NCI-H187 treated with DMSO at 0.1 percent for 48 hours (cell line): ENCODE results near the gene LRTM2.

Experiments used
- DNase-seq: peaks from one replicate; lab custom pipeline; 2025; lab: John Stamatoyannopoulos, UW

The LRTM2 gene

GRCh38 chr12:1797991-1798640, 22.2 kb upstream of the LRTM2 start:
- DNase-seq: no peak

DNA sequence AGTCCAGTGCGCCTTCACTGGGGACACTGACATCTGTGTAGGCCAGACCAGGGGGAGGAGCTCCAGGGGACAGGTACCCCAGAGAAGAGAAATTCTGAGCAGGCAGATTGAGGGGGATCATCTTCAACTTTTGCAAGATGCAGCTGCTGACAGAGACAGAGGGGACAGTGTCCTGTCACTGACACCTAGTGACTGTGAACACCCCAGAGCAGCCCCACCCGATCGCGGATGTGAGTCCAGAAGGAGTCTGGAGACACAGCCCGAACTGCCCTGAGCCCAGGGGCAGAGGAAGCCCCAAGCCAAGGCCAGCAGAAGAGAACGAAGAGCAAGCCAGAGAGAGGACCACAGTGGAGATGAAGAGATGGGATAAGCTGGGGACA, 21.7 kb upstream of the LRTM2 start:
- DNase-seq: no peak

DNA sequence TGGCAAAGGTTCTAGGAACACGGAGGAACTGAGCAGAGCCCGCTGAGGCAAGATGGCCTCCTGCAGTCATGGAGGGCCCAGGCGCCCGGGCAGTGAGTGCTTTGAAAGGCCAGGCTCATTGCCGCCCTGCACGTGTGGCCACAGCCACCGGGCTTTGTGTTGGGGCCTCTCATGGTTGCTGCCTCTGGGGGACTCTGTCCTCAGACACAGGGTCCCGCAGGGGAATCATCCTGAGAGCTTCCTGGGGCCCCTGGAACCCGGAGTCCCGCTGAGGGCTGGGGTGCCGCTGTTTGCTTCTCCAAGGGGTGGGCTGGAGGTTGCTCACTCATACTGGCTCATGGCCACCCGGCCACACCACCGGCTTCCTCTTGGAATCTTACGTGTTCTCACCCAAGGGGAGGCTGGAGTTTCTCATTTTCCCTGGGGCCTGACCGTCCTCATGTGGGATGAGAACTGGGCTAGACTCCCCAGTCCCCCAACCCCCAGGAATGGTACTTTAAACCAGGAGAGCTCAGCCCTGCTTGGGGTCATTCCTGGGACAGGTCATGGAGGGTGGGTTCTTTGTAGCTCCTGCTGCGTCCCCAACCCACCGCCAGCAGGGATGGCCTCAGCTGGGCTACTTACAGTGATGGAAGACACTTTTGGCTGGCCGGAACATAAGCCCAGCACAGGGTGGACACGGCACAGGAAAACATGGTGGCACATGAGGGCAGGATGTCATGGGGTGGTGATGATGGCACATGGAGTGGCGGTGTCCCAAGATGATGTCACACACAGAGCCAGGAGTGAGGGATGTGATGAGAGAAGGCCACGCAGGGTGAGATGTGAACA, 21.1 kb upstream of the LRTM2 start:
- no peak for DNase-seq

GRCh38 chr12:1799882-1800400, 20.4 kb upstream of the LRTM2 start:
- no peak for DNase-seq

DNA sequence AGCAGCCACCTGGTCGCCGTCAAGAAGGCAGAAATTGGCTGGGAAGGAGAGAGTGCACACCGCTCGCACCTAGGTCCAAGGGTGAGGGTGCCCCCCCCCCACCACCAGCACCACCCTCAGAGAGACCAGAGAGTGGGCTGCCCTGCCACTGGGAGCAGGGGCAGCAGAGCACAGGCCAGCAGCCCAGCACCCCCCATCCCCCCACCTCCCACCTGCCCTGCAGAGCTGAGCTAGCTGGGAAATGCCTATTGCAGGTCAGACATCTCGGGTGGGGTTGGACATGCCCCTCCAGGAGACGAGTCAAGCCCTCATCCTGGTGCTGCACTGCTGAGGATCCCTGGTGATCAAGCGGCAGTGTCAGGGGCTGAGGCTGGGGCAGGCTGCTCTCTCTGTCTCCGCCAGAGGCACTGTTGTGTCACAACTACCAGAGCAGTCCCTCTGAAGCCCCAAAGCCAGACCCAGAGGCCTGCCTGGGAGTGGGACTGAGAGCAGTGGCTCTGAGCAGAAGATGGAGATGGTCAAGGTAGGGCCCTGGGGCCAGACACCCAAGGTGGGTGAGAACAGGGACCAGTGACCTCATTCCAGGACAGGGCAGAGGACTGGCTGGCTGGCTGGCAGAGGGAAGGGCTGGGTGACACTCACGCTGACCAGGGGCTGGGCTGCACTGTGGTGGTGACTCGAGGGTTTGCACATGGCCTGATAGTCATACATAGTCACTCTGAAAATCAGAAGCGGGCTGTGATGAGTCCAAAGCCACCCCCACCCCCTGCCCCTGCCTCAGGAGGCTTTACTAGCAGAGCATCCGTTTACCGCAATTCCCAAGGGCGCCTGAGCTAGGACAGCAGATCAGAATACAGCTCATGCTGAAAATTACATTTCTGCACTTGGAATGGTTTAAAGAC, 19.7 kb upstream of the LRTM2 start:
- no peak for DNase-seq

DNA sequence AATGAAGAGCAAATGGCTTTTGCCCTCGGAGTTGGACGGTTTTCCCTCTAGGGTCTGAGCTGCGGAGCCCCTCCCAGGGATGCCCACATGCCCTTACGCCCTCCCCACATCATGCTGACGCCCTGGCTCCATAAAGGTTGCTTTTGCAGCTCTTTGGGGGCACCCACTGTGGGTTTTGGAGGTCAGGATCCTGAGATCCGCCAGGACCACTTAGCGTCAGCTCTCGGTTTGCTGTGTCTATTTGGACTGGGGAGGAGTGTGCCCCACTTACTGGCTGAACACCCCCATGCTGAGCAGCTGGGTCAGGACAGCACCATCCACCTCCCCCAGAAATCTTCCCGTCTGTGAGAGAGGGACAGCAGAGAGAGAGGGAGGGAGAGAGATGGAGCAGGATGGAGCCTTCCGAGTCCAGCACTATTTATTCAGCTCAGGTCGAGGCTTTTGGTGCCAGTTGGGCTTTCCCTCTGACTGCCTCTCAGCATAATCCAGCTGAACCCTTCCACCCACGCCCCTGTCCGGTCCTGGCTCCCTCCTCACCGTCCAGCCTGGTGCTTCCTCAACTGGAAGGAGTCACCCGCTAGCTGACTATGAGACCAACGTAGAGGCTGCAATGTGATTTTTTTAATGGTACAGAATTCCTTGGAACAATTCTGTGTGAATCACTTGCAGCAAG, 18.9 kb upstream of the LRTM2 start:
- DNase-seq: no peak

- DNase-seq: no peak
Measured at GRCh38 chr12:1803736-1804135, 16.6 kb upstream of the LRTM2 start.

DNA sequence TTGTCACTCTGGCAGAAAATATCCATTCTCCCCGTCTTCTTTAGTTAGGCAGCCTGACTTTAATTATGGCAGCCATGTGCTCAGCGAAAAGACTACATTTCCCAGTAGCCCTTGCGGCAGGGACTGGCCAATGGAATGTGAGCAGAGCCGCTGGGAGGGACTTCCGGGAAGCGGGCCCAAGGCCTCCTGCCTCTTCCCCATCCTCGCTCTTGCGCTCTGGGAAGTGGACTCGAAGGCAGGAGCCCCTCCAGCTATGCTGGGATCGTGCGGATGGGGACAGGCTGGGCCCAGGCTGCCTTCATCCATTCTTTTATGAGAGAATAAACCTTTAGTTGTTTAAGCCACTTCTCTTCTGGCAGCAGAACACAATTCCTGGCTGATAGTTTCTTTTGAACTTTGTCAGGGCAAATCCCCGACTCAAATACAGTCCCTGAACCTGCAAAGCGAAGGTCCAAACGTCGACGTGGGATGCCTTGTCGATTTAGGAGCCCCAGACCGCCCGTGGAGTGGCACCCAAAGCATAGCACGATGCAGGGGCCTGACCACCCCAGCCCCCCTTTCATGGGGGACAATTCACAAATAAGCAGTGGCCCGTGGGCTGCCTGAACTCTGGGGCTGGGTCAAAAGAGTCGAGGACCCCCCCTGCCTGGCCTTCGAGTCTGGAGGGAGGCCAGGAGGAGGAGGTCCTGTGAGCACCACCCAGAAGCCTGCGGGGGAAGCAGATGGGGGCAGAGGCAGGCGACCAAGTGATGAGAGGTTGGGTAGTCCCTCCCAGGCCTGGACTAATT, 15.6 kb upstream of the LRTM2 start:
- no peak for DNase-seq

GRCh38 chr12:1805441-1806081, 14.8 kb upstream of the LRTM2 start:
- DNase-seq: no peak

- no peak for DNase-seq
Measured at GRCh38 chr12:1806301-1807086, 13.9 kb upstream of the LRTM2 start.

GRCh38 chr12:1807087-1807860, 13.1 kb upstream of the LRTM2 start:
- no peak for DNase-seq

- DNase-seq: no peak
Measured at GRCh38 chr12:1808036-1808797, 12.1 kb upstream of the LRTM2 start.

DNA sequence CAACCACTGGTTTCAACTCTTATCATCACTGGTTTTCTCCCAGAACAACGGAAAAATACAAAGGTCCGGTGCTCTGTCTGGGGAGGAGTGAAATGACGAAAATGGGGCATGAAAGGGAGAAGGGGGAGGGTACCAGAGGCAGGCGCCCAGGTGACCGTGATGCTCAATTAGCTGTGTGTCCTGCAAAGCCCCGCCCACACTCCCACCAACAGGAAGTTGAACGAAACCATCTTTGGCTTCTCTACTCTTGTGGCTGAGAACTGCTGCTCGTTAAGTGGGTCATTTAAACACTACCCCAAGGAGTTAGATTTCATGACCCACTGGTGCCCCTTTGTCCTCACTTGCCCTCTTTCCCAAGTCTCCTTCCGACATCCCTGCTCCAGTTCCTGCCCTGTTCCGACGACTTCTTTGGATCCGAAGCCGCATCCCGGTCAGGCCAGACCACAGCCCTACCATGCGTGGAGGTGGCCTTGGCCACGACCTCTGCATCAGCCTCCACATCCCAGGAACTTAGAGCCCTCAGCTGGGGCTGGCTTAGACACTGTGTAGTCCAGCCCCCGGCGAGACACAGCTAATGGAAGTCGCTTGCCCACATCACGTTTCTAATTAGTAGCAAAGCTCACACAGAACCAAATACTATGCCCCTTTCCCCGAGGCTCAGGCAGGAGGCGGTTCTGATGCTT, 11.4 kb upstream of the LRTM2 start:
- no peak for DNase-seq

GRCh38 chr12:1809591-1810190, 10.7 kb upstream of the LRTM2 start:
- no peak for DNase-seq

DNA sequence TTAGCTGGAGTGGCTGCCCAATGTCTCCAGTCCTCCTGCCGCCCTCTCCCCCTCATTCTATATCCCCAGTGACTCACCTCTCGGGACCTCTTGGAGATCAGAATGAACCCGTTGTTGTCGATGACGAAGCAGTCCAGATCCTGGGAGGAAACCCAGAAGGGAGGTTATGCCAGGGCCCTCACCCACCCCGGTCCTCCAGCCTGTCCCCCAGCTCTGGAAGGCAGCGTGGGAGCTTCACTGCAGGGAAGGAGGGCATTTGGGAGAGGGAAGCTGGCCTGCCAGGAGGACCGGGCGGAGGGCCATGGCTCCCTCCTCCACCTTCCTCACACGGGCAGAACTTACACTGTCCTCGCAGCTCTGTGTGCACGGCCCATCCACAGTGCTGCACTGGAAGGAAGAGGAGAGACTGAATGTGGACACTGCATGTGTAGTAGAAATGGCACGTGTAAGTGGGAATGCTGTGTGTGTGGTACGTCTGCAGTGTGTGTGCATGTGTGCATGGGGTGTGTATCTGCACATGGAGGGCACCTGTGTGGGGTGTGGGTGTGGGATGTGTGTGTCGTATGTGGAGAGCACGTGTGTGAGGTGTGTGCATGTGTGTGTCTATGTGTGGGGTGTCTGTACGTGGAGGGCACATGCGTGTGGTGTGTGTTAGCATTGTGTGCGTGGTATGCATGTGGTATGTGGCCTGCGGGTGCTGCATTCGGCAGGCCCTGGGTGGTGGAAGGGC, 10.0 kb upstream of the LRTM2 start:
- no peak for DNase-seq

DNA sequence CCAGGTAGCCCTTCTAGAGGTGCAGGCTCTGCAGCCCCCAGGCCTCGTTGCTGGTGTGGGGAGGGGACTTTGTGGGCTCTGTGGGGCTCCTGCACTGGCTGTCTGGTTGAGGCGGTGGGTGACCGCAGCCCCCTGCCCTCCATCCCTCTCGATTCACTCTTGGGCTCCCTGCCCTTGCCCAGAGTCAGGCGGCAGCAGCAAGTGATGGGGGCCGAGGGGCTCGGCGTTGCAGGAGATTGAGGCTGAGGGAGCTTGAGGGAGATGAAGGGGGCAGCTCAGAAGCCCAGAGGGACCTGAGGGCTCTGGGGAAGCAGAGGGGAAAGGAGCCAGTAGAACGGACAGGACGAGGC, 9.5 kb upstream of the LRTM2 start:
- no peak for DNase-seq
